H9 (cell line): ENCODE measurements around the gene SLC35F2. TPM values are rescaled to one million over a fixed set of nuclear protein-coding genes. Genes with fewer than 3 reads are reported as not detected.

Source experiments
- DNase-seq: peaks from one replicate; pipeline ENCODE4 v3.0.0-alpha.2; 2017
- H2AFZ ChIP-seq: one replicate; pipeline ENCODE4 v1.6.1; 2013; ENCODE audit warnings: mild to moderate bottlenecking, low read length, control low read depth, moderate library complexity
- H2AK5ac ChIP-seq: 2 replicates; pipeline ENCODE4 v1.6.1; 2013; ENCODE audit warnings: low read length, control low read depth, mixed read lengths; ENCODE audit not compliant: insufficient read length
- H2BK120ac ChIP-seq: one replicate; pipeline ENCODE4 v1.6.1; 2013; ENCODE audit warnings: low read depth, mild to moderate bottlenecking, low read length, control low read depth, inconsistent platforms; ENCODE audit not compliant: poor library complexity, severe bottlenecking
- H2BK12ac ChIP-seq: 2 replicates; pipeline ENCODE4 v1.6.1; 2013; ENCODE audit warnings: low read length, control low read depth, mixed read lengths, low read depth; ENCODE audit not compliant: insufficient read length
- H2BK15ac ChIP-seq: 2 replicates; pipeline ENCODE4 v1.6.1; 2013; ENCODE audit warnings: low read depth, low read length, control low read depth
- H2BK20ac ChIP-seq: one replicate; pipeline ENCODE4 v1.6.1; 2013; ENCODE audit warnings: low read depth, mild to moderate bottlenecking, low read length, control low read depth, inconsistent platforms; ENCODE audit not compliant: poor library complexity, severe bottlenecking
- H2BK5ac ChIP-seq: 2 replicates; pipeline ENCODE4 v1.6.1; 2013; ENCODE audit warnings: low read length, control low read depth, mixed read lengths; ENCODE audit not compliant: insufficient read length
- H3K14ac ChIP-seq: 2 replicates; pipeline ENCODE4 v1.6.1; 2013; ENCODE audit warnings: low read length, control low read depth; ENCODE audit not compliant: insufficient read depth
- H3K18ac ChIP-seq: 2 replicates; pipeline ENCODE4 v1.6.1; 2013; ENCODE audit warnings: low read depth, mild to moderate bottlenecking, mixed read lengths, low read length, control low read depth; ENCODE audit not compliant: insufficient read length
- H3K23ac ChIP-seq: 2 replicates; pipeline ENCODE4 v1.6.1; 2013; ENCODE audit warnings: low read length, control low read depth, mixed read lengths, low read depth; ENCODE audit not compliant: insufficient read length
- H3K23me2 ChIP-seq: 2 replicates; pipeline ENCODE4 v1.6.1; 2013; ENCODE audit warnings: low read depth, mild to moderate bottlenecking, mixed read lengths, low read length, control low read depth; ENCODE audit not compliant: insufficient read length, poor library complexity, severe bottlenecking
- H3K27ac ChIP-seq: 2 replicates; pipeline ENCODE4 v1.5.1; 2013; ENCODE audit warnings: low read length, control low read depth, mixed read lengths, low read depth; ENCODE audit not compliant: insufficient read length
- H3K27me3 ChIP-seq: 2 replicates; pipeline ENCODE4 v1.6.1; 2013; ENCODE audit warnings: low read length, control low read depth, inconsistent platforms; ENCODE audit not compliant: insufficient read depth
- H3K4ac ChIP-seq: 2 replicates; pipeline ENCODE4 v1.6.1; 2013; ENCODE audit warnings: low read depth, mild to moderate bottlenecking, control low read depth, inconsistent platforms, low read length, moderate library complexity
- H3K4me1 ChIP-seq: 2 replicates; pipeline ENCODE4 v1.6.1; 2013; ENCODE audit warnings: low read length, control low read depth, inconsistent platforms; ENCODE audit not compliant: insufficient read depth
- H3K4me2 ChIP-seq: 2 replicates; pipeline ENCODE4 v1.6.1; 2013; ENCODE audit warnings: low read length, control low read depth, mixed read lengths; ENCODE audit not compliant: insufficient read length, insufficient read depth
- H3K56ac ChIP-seq: 2 replicates; pipeline ENCODE4 v1.6.1; 2013; ENCODE audit warnings: low read depth, mild to moderate bottlenecking, mixed read lengths, low read length, control low read depth; ENCODE audit not compliant: insufficient read length
- H3K79me1 ChIP-seq: 2 replicates; pipeline ENCODE4 v1.6.1; 2013; ENCODE audit warnings: low read depth, mild to moderate bottlenecking, moderate library complexity, low read length, control low read depth, inconsistent platforms; ENCODE audit not compliant: insufficient read depth, poor library complexity, severe bottlenecking
- H3K79me2 ChIP-seq: 2 replicates; pipeline ENCODE4 v1.6.1; 2013; ENCODE audit warnings: low read length, control low read depth, inconsistent platforms; ENCODE audit not compliant: insufficient read depth
- H3K9ac ChIP-seq: 2 replicates; pipeline ENCODE4 v1.6.1; 2013; ENCODE audit warnings: low read length, control low read depth, mixed read lengths; ENCODE audit not compliant: insufficient read length; ENCODE audit errors: extremely low read depth
- H3K9me3 ChIP-seq: one replicate; pipeline ENCODE4 v1.6.1; 2013; ENCODE audit warnings: low read depth, low read length, inconsistent platforms; ENCODE audit not compliant: control insufficient read depth
- H3T11ph ChIP-seq: one replicate; pipeline ENCODE4 v1.6.1; 2013; ENCODE audit warnings: mild to moderate bottlenecking, low read length, control low read depth, inconsistent platforms
- H4K20me1 ChIP-seq: one replicate; pipeline ENCODE4 v1.6.1; 2013; ENCODE audit not compliant: control insufficient read depth, insufficient read length, insufficient read depth
- H4K5ac ChIP-seq: 2 replicates; pipeline ENCODE4 v1.6.1; 2013; ENCODE audit warnings: low read depth, mild to moderate bottlenecking, mixed read lengths, low read length, control low read depth; ENCODE audit not compliant: insufficient read length
- H4K8ac ChIP-seq: replicated peaks from 2 replicates; pipeline ENCODE4 v1.6.1; 2013; ENCODE audit warnings: low read length, control low read depth, mixed read lengths, low read depth; ENCODE audit not compliant: insufficient read length
- H4K91ac ChIP-seq: 2 replicates; pipeline ENCODE4 v1.6.1; 2013; ENCODE audit warnings: low read depth, mild to moderate bottlenecking, moderate library complexity, mixed read lengths, low read length, control low read depth; ENCODE audit not compliant: insufficient read length
- H3K27ac Mint-ChIP-seq, 3 experiments: 2 replicates in 2 of 3; 3 replicates in 1 of 3; pipeline ENCODE4 v1.8.0; 2020 to 2021; ENCODE audit warnings: mixed read lengths in 3 of 3, mild to moderate bottlenecking in 1 of 3, moderate library complexity in 1 of 3
- H3K27me3 Mint-ChIP-seq: 2 replicates; pipeline ENCODE4 v1.8.0; 2021; ENCODE audit warnings: low read depth, mild to moderate bottlenecking, moderate library complexity, mixed read lengths
- H3K36me3 Mint-ChIP-seq, 3 experiments: 2 replicates in 2 of 3; 3 replicates in 1 of 3; pipeline ENCODE4 v1.8.0; 2020 to 2021; ENCODE audit warnings: low read depth in 3 of 3, mixed read lengths in 3 of 3; ENCODE audit not compliant: insufficient read depth in 1 of 3
- H3K4me1 Mint-ChIP-seq, 2 experiments: 2 replicates each; pipeline ENCODE4 v1.8.0; 2020; ENCODE audit warnings: mixed read lengths in 2 of 2
- H3K4me3 Mint-ChIP-seq, 2 experiments: 2 replicates in 1 of 2; 3 replicates in 1 of 2; pipeline ENCODE4 v1.8.0; 2020 to 2021; ENCODE audit warnings: mild to moderate bottlenecking in 2 of 2, mixed read lengths in 2 of 2, moderate library complexity in 1 of 2
- H3K9me3 Mint-ChIP-seq, 2 experiments: 2 replicates in 1 of 2; 3 replicates in 1 of 2; pipeline ENCODE4 v1.8.0; 2020; ENCODE audit warnings: mild to moderate bottlenecking in 2 of 2, mixed read lengths in 2 of 2, moderate library complexity in 1 of 2
- CTCF ChIP-seq: fragments of 200-600 bp; sonication (generic); conservative IDR thresholded peaks from 3 replicates; pipeline ENCODE4 v1.8.0; 2021; ENCODE audit warnings: antibody characterized with exemption, mild to moderate bottlenecking
- WGBS: extraction: QIAGEN DNeasy Blood & Tissue Kit; methylation state at CpG from one replicate; pipeline ENCODE4 v1.1.7; 2013; ENCODE audit warnings: missing lambda C conversion rate, low lambda C conversion rate, mixed read lengths; ENCODE audit not compliant: insufficient read length; ENCODE audit errors: extremely low coverage; 5-methylcytosine and 5-hydroxymethylcytosine counted together
- total RNA-seq: library from RNA; stranded (reverse); gene quantifications from 2 replicates; pipeline ENCODE4 v1.2.1, GENCODE V29; 2021

The SLC35F2 gene
- total RNA-seq, 1 experiment from 2014 or later: 24.0 TPM

DNA sequence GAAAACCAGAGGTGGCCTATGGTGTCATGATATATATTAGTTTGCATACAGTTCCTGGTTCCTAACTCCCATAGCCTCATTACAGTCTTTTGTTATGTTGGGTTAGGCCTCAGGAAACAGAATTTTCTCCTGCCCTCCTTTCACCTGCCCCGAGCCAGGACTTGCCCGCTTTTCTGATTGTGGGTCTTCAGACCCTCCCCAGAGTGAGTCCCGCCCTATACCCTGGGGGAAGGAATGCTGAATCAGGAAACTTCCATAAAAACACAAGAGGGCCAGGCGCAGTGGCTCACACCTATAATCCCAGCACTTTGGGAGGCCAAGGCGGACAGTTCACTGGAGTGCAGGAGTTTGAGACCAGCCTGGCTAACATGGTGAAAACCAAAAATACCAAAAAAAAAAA lies 70.9 kb downstream of the SLC35F2 start:
- peaks cover 0 to 9% (median 9%) of the 10 kb centered on the region in 3 experiments; a peak in 5 of 7 replicates for H3K36me3 Mint-ChIP-seq
- peak overlapping the region; percentile 27 for H3K18ac ChIP-seq
- H4K8ac ChIP-seq: no peak overlapping the region
- H3K4me2 ChIP-seq: no peak overlapping the region
- TF ChIP-seq CTCF: no peak
- no peak overlapping the region for H3K23ac ChIP-seq
- no peak overlapping the region for H3T11ph ChIP-seq
- H3K9me3 Mint-ChIP-seq: no peaks in the 10 kb centered on the region
- H2BK120ac ChIP-seq: no peak overlapping the region
- no peak overlapping the region for H2BK5ac ChIP-seq
- H3K23me2 ChIP-seq: no peaks in the 10 kb centered on the region
- H4K5ac ChIP-seq: no peak overlapping the region
- no peak overlapping the region for H3K27ac ChIP-seq
- H3K79me1 ChIP-seq: no peaks in the 10 kb centered on the region
- H3K9me3 ChIP-seq: no peaks in the 10 kb centered on the region
- H2BK12ac ChIP-seq: no peak overlapping the region
- H3K9ac ChIP-seq: no peak overlapping the region
- no CpG with 5 or more reads among the region's 5 CpGs for WGBS
- no peaks in the 10 kb centered on the region for H3K4me1 ChIP-seq
- no peak overlapping the region for H3K56ac ChIP-seq
- no peak overlapping the region for H4K91ac ChIP-seq
- H4K20me1 ChIP-seq: no peaks in the 10 kb centered on the region
- no peaks in the 10 kb centered on the region for H3K27me3 Mint-ChIP-seq
- H2BK20ac ChIP-seq: no peak overlapping the region
- no peak overlapping the region for H3K4ac ChIP-seq
- no peaks in the 10 kb centered on the region for H3K27me3 ChIP-seq
- H3K14ac ChIP-seq: no peak overlapping the region
- H3K27ac Mint-ChIP-seq: no peak overlapping the region
- H3K4me3 Mint-ChIP-seq: no peak overlapping the region
- peak; percentile 52 for DNase-seq
- H3K4me1 Mint-ChIP-seq: peaks cover 11 to 17% of the 10 kb centered on the region in 2 experiments
- H2BK15ac ChIP-seq: no peak overlapping the region
- no peak overlapping the region for H2AFZ ChIP-seq
- no peaks in the 10 kb centered on the region for H3K79me2 ChIP-seq
- no peak overlapping the region for H2AK5ac ChIP-seq
